HTERT RPE-1 (cell line): Measurements from ENCODE around the gene TRIM69.
"Not testable (repeated sequence)": the region's sequence is repeated elsewhere in the genome, so short reads cannot be mapped to it uniquely, and the experiment has no call there.

Source experiments
- in situ Hi-C: fragments of 300-500 bp; cut with MboI; formaldehyde crosslinking; loops from 4 replicates; pipeline ENCODE4 v1.14.3; 2020; ENCODE audit warnings: low sequenced_read_pairs

The TRIM69 gene

DNA sequence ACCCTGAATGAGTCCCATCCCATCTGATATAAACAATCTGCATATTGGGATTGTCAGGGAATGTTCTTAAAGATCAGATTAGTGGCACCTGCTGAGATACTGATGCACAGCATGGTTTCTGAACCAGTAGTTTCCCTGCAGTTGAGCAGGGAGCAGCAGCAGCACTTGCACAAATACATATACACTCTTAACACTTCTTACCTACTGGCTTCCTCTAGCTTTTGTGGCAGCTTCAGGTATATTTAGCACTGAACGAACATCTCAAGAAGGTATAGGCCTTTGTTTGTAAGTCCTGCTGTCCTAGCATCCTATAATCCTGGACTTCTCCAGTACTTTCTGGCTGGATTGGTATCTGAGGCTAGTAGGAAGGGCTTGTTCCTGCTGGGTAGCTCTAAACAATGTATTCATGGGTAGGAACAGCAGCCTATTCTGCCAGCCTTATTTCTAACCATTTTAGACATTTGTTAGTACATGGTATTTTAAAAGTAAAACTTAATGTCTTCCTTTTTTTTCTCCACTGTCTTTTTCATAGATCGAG is 20.5 kb upstream of the TRIM69 start:
- in situ Hi-C loops = no loop called here

DNA sequence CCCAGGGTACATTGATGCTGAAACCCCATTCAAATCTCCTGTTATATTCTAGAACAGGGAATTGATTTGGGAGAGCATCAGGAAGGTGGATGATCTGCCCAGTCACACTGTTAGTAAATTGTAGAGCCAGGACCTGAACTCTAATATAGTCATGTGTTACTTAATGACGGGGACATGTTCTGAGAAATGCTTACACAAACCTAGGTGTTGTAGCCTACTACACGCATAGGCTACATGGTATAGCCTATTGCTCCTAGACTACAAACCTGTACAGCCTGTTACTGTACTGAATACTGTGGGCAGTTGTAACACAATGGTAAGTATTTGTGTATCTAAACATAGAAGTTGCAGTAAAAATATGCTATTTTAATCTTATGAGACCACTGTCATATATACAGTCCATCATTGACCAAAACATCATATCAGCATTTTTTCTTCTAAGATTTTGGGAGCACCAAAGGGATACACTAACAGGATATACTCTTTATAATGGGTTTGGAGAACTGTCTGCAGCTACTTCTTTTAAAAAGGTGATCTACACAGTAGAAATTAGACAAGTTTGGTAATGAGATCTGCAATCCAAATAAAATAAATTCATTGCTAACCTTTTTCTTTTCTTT is 19.2 kb upstream of the TRIM69 start:
- in situ Hi-C loops = no loop called here

DNA sequence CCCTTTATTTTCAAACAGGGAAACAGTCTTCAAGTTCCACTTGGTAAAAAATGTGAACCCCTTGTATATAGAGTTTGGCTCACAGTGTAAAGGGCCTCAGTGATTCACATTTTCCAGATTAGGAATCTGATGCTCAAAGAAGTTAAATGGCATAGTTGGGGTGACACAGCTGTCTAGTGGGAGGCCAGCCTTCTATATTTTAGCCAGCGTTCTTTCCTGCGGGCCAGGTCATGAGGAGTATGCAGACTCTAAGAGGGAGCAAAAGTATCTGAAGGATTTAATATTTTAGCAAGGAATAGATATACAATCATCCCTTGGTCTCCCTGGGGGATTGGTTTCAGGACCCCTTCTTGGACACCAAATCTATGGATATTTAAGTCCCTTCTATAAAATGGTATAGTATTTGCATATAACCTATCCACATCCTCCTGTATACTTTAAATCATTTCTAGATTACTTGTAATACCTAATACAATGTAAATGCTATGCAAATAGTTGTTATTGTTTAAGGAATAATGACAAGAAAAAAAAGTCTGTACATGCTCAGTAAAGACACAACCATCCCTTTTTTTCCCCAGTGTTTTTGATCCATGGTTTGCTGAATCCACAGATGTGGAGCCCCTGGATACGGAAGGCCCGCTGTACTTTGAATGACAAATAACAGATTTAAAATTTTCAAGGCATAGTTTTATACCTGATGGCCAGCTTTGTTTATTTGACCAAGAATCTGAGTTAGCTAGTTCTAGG is 18.0 kb upstream of the TRIM69 start:
- in situ Hi-C loops = no loop called here

DNA sequence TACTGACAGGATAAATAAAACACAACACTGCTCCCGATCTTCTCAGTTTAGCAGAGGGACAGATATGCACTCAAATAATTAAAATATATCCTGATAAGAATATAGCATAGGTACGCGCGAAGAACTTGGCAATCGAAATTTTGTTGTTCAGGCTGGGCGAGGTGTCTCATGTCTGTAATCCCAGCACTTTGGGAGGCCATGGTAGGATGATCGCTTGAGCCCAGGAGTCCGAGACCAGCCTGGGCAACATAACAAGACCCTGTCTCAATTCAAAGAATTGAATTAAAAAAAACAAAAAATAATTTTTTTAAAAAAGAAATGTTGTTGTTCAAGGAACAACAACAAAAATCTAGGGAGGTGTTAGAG is 17.4 kb upstream of the TRIM69 start:
- in situ Hi-C loops = no loop called here

DNA sequence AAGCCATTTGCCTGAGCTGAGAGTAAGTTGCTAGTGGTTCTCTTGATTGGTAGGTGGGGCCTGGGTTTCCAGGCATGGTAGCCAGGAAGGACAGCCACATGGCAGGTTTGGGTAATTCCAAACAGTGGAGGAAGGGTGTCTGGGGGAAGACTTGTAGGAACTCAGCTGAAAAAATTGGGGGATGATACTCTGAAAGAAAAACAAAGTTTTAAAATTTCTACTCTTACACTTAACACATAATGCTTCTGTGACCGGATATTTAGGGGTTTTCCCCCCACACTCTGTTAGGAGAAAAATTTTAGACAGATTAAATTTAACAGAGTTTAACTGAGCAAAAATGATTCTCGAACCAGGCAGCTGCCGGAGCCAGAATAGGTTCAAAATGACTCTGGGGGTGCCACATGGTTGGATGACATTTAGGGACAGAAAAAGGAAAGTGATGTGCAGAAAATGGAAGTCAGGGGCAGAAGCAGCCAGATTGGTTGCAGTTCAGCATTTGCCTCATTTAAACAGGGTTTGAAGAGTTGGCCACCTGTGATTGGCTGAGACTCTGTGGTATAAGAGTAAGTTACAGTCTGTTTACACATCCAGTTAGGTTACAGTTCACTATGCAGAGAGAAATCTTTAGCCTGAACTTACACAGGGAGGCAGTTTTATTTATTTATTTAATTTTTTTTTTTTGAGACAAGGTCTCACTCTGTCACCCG is 16.9 kb upstream of the TRIM69 start:
- in situ Hi-C loops = no loop called here

DNA sequence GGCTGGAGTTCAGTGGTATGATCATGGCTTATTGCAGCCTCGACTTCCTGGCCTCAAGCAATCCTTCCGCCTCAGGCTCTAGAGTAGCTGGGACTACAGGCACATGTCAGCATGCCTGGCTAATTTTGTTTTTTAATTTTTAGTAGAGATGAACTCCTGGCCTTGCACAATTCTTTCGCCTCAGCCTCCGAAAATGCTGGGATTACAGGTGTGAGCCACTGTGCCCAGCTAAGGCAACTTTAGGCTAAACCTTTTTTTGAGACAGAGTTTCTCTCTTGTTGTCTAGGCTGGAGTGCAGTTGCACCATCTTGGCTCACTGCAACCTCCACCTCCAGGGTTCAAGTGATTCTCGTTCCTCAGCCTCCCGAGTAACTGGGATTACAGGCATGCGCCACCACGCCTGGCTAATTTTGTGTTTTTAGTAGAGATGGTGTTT is 16.3 kb upstream of the TRIM69 start:
- in situ Hi-C loops = not testable (repeated sequence)

DNA sequence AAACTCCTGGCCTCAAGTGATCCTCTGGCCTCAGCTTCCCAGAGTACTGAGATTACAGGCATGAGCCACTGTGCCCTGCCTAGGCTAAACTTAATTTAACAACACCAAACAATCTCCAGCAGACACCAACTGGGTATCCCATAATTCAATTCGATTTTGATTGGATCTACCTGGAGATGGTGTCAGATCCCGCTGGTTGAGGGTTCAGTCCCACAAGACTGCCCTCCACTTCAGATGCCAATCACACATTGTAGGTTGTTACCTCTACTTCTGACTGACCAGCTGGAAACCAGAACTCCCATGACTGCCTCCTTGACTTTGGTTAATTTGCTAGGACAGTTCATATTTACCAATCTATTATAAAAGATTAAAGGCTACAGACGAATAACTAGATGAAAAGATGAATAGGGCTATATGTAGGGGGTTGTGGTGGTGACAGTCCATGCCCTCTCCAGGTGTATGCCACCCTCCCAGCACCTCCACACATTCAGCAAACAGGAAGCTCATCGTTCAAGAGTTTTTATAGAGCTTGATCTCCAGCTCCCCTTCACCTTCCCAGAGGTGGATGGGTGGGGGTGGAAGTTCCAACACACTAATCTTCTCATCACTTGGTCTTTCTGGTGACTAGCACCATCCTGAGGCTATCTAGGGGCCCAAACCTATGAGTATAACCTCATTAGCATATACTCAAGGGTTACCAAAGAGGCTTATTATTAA is 15.7 kb upstream of the TRIM69 start:
- in situ Hi-C loops = no loop called here

DNA sequence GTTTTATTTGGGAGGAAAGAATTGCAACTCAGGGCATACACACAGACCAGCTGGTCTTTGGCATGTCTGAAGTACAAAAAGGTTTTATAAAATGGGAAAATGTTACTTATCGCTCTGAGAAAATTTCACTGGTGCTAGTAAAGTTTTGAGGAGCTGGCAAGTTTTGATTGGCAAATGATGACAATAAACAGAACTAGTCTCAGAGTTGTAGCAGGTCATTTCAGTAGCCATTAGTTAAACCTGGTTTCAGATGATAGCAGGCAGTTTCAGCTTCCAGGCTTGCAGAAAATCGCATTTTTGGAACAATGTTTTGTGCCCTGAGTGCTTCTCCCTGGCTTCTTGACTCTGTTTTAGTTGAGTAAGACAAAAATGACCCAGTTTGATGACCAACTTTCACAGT is 14.3 kb upstream of the TRIM69 start:
- in situ Hi-C loops = no loop called here

DNA sequence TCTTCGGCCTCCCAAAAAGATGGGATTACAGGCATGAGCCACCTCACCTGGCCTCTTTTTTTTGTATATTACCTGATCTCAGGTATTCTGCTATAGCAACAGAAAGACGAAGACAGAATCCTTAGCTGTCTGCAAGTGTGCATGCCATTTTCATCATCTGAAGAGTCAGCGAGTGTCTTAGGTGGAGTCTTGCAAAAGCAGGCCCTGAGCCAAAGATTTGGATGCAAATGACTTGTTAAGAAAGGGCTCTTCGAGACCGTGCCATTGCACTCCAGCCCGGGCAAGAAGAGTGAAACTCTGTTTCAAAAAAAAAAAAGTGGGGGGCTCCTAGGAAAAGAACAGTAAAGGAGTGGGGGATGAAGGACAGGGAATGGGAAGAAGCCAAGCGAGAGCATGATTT is 10.2 kb upstream of the TRIM69 start:
- in situ Hi-C loops = no loop called here

DNA sequence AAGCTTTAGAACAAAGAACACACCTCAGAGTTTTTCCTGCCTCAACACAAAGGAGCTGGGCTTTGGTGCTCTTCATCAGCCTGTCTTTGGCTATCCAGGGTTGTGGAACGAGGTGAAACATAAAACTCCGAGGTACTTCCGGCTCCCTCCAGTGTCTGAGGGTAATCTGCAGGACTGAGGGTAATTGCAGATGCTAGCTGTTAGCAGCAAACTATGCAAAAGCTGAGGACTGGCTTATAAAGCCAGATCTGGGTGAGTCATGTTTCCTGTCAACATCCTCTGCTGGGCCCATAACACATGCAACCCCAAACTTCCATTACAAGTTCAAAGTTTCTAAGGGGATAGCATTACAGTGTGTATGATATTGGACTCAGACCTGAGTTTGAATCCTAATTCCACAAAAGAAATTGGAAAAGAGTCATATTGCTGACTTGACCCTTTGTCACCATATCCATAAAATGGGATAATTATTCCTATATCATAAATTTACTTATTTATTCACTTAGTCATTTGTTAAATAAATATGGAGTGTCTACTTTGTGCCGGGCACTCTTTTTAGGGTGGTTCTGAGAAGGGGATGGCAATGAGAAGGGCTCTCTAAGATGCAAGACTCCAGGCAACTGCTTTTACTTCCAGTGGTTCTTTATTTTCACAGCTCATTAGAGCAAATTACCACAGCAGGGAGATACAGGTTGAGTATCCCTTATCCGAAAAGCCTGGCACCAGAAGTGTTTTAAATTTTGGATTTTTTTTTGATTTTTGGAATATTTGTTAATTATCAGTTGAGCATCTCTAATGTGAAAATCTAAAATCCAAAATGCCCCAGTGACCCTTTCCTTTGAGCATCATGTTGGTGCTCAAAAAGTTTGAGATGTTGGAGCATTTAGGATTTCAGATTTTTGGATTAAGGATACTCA is 9.5 kb upstream of the TRIM69 start:
- in situ Hi-C loops = no loop called here

DNA sequence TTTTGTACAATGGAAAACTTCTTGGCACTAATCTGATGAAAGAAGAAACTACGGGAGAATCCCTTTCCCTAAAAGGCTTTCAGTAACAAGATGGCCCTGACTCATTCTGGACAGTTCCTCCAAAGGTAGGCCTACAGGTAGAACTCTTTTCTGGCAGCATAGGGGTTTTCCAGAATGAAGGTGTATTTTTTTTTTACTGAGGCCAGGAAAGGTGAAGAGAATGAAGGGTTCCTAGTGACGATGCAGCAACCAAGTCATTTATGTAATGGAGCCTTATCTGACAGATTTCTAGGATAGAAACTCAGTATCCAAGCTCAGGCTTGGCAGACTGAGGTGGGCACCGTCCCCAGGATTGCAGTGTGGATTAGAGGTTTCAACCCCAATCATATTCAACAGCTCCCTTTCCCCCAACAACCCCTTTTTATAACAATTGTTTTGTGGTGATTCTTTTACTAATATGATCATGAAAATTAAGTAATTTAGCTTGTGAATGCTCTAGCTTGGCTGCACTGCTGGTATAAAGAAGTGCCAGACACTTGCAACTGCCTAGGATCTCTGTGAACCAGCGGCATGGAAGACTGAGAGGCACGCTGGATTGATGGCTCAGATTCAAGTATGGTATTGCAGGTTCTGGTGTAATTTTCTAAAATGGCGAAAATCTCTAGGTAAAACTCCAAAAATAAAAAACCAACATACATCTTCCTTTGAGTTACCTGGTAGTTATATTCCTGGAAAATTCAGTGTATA is 8.7 kb upstream of the TRIM69 start:
- in situ Hi-C loops = no loop called here

DNA sequence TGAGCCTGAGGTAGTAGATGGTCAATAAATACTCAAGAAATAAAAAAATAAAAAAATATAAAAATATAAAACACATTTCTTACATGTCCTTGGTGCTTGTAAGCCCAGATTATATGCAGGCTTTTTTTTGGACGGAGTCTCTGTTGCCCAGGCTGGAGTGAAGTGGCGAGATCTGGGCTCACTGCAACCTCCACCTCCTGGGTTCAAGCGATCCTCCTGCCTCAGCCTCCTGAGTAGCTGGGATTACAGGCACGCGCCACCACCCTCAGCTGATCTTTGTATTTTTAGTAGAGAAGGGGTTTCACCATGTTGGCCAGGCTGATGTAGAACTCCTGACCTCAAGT is 8.1 kb upstream of the TRIM69 start:
- in situ Hi-C loops = not testable (repeated sequence)

DNA sequence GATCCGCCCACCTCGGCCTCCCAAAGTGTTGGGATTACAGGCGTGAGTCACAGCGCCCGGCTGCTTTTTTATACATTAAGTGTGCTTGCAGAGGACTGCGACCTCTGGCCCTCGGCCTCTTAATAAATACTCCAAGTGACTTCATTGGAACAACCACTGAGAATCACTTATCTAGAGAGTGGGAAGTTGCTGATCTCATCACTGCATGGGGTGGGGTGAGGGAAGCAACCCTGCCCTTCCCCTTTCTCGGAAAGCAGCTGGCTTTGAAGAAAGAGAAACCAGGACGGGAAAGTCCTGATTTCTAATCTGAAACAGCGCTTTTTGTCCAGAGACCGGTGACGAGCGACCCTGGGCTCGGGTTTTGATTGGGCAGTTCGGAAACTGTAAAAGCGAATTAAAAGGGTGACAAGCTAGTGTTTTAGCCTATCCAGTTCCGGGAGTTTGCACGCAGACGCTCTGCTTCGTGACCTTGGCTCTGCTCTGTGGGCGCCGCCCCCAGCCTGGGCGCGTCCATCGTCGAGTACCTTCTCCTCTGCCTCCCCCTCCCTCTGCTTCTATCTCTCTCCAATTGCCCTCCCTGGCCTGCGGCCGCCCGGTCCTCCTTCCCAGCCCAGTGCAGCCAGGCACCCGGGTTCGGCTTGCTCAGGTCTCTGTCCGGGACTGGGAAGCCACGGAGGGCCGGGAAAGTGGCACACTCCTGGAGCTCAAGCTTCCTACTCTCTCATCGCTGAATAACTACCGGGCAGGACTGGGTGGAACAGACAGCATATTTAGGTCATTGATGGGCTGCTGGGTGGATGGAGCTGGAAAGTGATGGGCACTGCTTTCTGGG is 7.5 kb upstream of the TRIM69 start:
- in situ Hi-C loops = no loop called here

DNA sequence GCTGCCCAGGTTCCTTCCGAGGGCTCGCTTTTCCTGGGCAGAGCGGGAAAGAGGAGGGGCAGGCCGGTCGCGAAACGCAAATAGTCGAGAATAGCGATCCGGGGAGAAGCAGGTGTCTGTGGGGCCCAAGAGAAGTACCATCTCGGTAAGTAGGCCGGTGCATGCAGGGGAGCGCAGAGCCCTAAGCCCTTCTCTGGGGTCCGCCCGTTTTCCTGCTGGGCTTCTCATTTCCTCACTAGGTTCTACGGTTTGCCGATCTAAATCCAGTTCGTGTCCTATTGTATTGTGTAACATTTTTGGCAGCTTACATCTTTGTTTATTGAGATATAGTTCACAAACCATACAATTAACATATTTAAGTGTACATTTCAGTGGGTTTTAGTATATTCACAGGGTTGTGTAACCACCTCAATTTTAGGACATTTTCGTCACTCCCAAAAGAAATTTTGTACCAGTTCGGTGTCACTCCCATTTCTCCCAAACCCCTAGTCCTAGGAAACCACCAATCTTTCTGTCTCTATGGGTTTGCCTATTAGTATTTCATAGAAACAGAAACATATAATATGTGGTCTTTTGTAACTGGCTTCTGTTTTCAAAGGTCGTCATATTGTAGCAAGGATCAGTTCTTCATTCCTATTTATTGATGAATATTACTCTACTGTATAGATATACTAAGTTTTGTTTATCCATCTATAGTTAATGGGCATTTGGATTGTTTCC is 6.8 kb upstream of the TRIM69 start:
- in situ Hi-C loops = no loop called here

DNA sequence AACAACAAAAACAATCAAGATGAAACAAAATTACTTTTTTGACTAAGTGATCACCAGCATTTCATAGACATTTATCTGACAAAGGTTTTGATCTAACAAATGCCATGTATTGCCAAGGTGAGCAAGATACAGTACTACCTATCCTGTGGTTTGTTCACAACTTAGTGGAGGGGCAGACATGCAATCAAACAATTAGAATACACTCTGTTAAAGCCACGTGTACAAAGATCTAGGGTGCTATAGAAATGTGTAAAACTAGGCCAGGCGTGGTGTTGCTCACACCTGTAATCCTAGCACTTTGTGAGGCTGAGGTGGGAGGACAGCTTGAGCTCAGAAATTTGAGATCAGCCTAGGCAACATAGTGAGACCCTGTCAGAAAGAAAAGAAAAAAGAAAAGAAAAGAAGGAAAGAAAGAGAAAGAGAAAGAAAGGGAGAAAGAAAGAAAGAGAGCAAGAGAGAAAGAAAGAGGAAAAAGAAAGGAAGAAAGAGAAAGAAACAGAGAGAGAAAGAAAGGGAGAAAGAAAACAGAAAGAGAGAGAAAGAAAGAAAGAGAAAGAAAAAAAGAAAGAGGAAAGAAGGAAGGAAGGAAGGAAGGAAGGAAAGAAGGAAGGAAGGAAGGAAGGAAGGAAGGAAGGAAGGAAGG is 1.4 kb upstream of the TRIM69 start:
- in situ Hi-C loops = no loop called here

DNA sequence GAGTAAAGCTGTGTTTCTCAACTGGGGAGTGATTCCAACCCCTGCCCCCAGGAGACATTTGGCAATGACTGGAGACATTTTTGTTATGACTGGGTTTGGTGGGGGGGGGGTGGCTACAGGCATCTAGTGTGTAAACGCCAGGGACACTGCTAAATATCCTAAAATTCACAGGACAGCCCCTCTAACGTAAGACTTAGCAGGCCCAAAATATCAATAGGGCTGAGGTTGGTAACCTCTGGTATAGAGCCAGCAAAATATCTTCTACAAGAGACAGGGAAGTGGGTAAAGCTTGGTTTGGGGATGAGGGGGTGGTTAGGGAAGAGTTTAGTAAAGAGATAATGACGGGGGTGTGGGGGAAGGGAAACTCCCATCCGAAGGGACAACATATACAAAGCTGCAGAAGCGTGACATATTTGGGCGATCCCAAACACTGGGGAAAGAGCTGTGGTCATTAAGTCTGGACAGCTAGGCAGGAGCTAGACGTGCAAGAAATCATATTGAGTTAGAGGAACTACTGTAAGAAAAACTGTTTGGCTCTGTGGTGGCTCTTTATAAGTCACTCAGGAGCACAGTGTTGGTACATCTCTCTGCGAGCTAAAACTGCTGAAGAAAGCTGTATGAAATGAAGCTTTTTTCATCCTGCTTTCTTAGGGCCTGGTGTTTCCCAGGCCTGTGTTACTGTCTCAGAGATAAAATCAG is 697 bp upstream of the TRIM69 start:
- in situ Hi-C loops = no loop called here

DNA sequence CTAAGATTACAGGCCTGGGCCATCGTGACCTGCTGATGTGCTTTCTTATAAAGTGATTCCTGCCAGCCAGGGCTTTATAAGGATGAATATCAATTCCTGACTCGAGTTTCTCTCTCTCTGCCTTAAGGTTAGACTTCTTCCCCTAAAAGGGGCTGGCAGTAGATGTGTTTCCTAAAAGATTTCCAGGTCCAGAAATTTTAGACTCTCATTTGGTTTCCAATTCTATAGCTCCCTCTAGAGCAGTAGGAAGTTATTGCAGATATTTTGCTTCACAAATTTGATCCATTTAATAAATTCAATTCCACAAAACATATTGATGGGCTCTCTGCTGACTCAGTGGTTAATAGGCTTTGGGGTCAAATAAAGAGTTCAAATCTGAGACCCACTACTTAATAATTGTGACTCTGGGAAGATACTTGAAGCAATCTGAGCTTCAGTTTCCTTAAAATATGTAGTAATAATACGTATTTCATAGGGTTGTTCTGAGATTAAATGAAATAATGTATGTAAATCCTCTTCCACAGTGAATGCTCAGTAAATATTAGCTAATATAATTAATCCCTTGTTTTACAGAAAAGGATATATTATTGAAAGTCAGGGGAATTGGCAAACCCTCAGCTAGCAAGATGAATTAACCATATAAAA is 2.1 kb downstream of the TRIM69 start:
- in situ Hi-C loops = no loop called here
